Caco-2 (cell line): ENCODE data around the gene PHF12. TPM values are rescaled to one million over a fixed set of nuclear protein-coding genes. Genes with fewer than 3 reads are reported as not detected.

Experiments
- BruUV-seq: library from RNA; stranded (reverse); fragments of 400-500 nt; replicated peaks from 2 replicates; lab custom pipeline; 2021; lab: Mats Ljungman, UMichigan
- CTCF ChIA-PET: fragments of 300-600 bp; sonication (Branson Sonifier 250); formaldehyde crosslinking; loops from one replicate; lab custom pipeline; 2022; ENCODE audit warnings: antibody characterized with exemption; lab: Charles Lee
- POLR2A ChIA-PET: fragments of 300-600 bp; sonication (Branson Sonifier 250); formaldehyde crosslinking; loops from one replicate; lab custom pipeline; 2022; ENCODE audit warnings: antibody characterized with exemption; lab: Charles Lee
- DNase-seq, 2 experiments: peaks; one replicate each; pipeline versions ENCODE4 v3.0.0 to v3.0.0-alpha.2; 2020 to 2022
- H3K27me3 ChIP-seq: replicated peaks from 2 replicates; pipeline ENCODE4 v1.6.0; 2011; ENCODE audit warnings: low read length; ENCODE audit not compliant: control insufficient read depth, insufficient read depth
- H3K36me3 ChIP-seq: 2 replicates; pipeline ENCODE4 v1.5.1; 2011; ENCODE audit warnings: low read length; ENCODE audit not compliant: control insufficient read depth, insufficient read depth
- H3K4me1 ChIP-seq: fragments of 250-450 bp; sonication (Bioruptor Pico); 2 replicates; pipeline ENCODE4 v1.5.1; 2020; ENCODE audit warnings: mild to moderate bottlenecking
- H3K4me3 ChIP-seq: 2 replicates; pipeline ENCODE4 v1.5.1; 2011; ENCODE audit warnings: low read depth, mild to moderate bottlenecking, control low read depth, low read length
- H3K9me3 ChIP-seq: fragments of 250-450 bp; sonication (Bioruptor Pico); 2 replicates; pipeline ENCODE4 v1.5.1; 2020; ENCODE audit warnings: mild to moderate bottlenecking, moderate library complexity
- H3K27ac Mint-ChIP-seq: one replicate; pipeline ENCODE4 v1.8.0; 2022; ENCODE audit warnings: mixed read lengths; ENCODE audit not compliant: unreplicated experiment
- H3K27me3 Mint-ChIP-seq: one replicate; pipeline ENCODE4 v1.8.0; 2022; ENCODE audit warnings: mixed read lengths; ENCODE audit not compliant: insufficient read depth, unreplicated experiment
- H3K36me3 Mint-ChIP-seq: one replicate; pipeline ENCODE4 v1.8.0; 2022; ENCODE audit warnings: mild to moderate bottlenecking, mixed read lengths; ENCODE audit not compliant: insufficient read depth, unreplicated experiment
- H3K4me1 Mint-ChIP-seq: one replicate; pipeline ENCODE4 v1.8.0; 2022; ENCODE audit warnings: low read depth, mixed read lengths; ENCODE audit not compliant: unreplicated experiment
- H3K4me3 Mint-ChIP-seq: one replicate; pipeline ENCODE4 v1.8.0; 2022; ENCODE audit warnings: mild to moderate bottlenecking, moderate library complexity, mixed read lengths; ENCODE audit not compliant: unreplicated experiment
- H3K9me3 Mint-ChIP-seq: one replicate; pipeline ENCODE4 v1.8.0; 2022; ENCODE audit warnings: mixed read lengths; ENCODE audit not compliant: unreplicated experiment
- intact Hi-C: fragments of 100-400 bp; cut with micrococcal nuclease; formaldehyde crosslinking; loops from one replicate; pipeline ENCODE4 v1.10.0; 2022; ENCODE audit not compliant: unreplicated experiment
- total RNA-seq: library from RNA; stranded (reverse); gene quantifications from 2 replicates; pipeline ENCODE4 v1.2.3, GENCODE V29; 2022
- TF ChIP-seq, protein P1 (sequence below), 2 experiments: fragments of 200-600 bp in 1 of 2; IDR thresholded peaks; 1 replicate in 1 of 2; 2 replicates in 1 of 2; pipeline versions ENCODE4 v1.5.1 to v1.8.0; 2011 to 2022; ENCODE audit warnings: antibody characterized with exemption in 1 of 2, control low read depth in 1 of 2, inconsistent platforms in 1 of 2, low read depth in 1 of 2, low read length in 1 of 2, mild to moderate bottlenecking in 1 of 2, moderate library complexity in 1 of 2; ENCODE audit not compliant: insufficient read depth in 1 of 2, severe bottlenecking in 1 of 2, unreplicated experiment in 1 of 2

The PHF12 gene
- total RNA-seq, 1 experiment from 2014 or later = 49.9 TPM

GRCh38 chr17:28941251-28941650, 10.1 kb downstream of the PHF12 start:
- intact Hi-C loops = no loop called here
- Mint-ChIP-seq H3K27me3 (no peaks in the 10 kb centered on the region), H3K4me1 (peaks cover 16% of the 10 kb centered on the region), H3K4me3 (no peak overlapping the region), H3K36me3 (peaks cover 26% of the 10 kb centered on the region), H3K27ac (no peak overlapping the region), H3K9me3 (no peaks in the 10 kb centered on the region)
- ChIA-PET POLR2A (no interaction called here), CTCF (no interaction called here)
- TF ChIP-seq, protein P1, sequence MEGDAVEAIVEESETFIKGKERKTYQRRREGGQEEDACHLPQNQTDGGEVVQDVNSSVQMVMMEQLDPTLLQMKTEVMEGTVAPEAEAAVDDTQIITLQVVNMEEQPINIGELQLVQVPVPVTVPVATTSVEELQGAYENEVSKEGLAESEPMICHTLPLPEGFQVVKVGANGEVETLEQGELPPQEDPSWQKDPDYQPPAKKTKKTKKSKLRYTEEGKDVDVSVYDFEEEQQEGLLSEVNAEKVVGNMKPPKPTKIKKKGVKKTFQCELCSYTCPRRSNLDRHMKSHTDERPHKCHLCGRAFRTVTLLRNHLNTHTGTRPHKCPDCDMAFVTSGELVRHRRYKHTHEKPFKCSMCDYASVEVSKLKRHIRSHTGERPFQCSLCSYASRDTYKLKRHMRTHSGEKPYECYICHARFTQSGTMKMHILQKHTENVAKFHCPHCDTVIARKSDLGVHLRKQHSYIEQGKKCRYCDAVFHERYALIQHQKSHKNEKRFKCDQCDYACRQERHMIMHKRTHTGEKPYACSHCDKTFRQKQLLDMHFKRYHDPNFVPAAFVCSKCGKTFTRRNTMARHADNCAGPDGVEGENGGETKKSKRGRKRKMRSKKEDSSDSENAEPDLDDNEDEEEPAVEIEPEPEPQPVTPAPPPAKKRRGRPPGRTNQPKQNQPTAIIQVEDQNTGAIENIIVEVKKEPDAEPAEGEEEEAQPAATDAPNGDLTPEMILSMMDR (IDR thresholded peaks at IDR 0.05; ENCODE audit: insufficient read depth in 1 of 2, low read depth in 1 of 2, low read length in 1 of 2, severe bottlenecking in 1 of 2, unreplicated experiment in 1 of 2) = no peak
- H3K4me1 ChIP-seq = peaks cover 6% of the 10 kb centered on the region
- DNase-seq = no peak
- BruUV-seq = no TSS peak
- H3K4me3 ChIP-seq = no peak overlapping the region
- no peaks in the 10 kb centered on the region for H3K27me3 ChIP-seq
- H3K36me3 ChIP-seq = peaks cover 2% of the 10 kb centered on the region; the same call in 1 of the 2 replicates
- no peaks in the 10 kb centered on the region for H3K9me3 ChIP-seq

DNA sequence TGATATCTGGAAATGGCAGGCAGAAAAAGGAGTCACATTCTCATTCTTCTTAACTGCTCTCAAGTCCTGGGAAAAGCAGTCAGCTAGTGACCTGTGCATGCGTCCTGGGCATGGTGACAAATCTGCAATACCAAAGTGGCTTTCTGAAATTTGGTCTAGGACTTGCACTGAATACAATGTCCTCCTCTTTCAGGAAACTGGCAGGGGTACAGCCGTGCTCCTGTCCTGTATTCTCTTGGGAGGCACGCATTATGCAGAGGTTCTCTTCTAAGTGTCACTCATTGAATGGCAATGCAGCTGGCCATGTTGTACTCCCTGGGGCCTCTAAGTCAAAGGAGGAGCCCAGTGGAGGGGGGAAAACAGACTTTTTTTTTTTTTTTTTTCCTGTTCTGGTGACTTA, 10.6 kb downstream of the PHF12 start:
- peaks cover 21% of the 10 kb centered on the region for H3K4me1 Mint-ChIP-seq
- peaks cover 2% of the 10 kb centered on the region; the same call in 1 of the 2 replicates for H3K36me3 ChIP-seq
- POLR2A ChIA-PET = no interaction called here

DNA sequence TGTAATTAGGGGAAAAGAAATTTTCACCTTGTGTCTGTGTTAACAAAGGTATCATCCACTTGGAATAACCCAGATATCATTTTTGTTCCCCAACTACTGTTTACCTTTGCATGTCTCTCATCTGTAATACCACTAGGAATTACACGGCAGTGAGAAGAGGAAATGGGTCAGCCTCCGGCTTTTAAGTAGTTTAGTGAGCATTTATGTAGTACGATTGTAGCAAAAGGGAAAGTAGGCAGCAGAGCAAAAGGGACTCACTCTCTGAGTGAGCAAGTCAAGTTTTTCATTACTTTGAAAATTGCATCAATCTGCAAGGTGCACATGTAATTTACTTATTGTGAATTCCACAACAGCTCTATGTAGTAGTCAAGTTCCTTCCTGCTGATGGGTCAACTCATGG, 11.2 kb downstream of the PHF12 start:
- H3K4me1 Mint-ChIP-seq = peaks cover 21% of the 10 kb centered on the region
- Histone ChIP-seq H3K9me3 (no peaks in the 10 kb centered on the region), H3K4me3 (no peak overlapping the region), H3K4me1 (peaks cover 15% of the 10 kb centered on the region), H3K27me3 (no peaks in the 10 kb centered on the region), H3K36me3 (peaks cover 2% of the 10 kb centered on the region; the same call in 1 of the 2 replicates)
- POLR2A ChIA-PET = no interaction called here
- H3K27ac Mint-ChIP-seq = no peak overlapping the region
- no peak for DNase-seq
- peaks cover 17% of the 10 kb centered on the region for H3K36me3 Mint-ChIP-seq
- CTCF ChIA-PET = no interaction called here
- TF ChIP-seq, protein P1 (IDR thresholded peaks at IDR 0.05; ENCODE audit: insufficient read depth in 1 of 2, low read depth in 1 of 2, low read length in 1 of 2, severe bottlenecking in 1 of 2, unreplicated experiment in 1 of 2) = no peak
- no peak overlapping the region for H3K4me3 Mint-ChIP-seq
- no peaks in the 10 kb centered on the region for H3K27me3 Mint-ChIP-seq
- no TSS peak for BruUV-seq
- H3K9me3 Mint-ChIP-seq = no peaks in the 10 kb centered on the region
- intact Hi-C loops = no loop called here

More for the DNA sequence above, 10.6 kb downstream of the PHF12 start:
- DNase-seq = no peak
- no peak overlapping the region for H3K4me3 Mint-ChIP-seq
- no peak overlapping the region for H3K27ac Mint-ChIP-seq
- no TSS peak for BruUV-seq
- H3K9me3 Mint-ChIP-seq = no peaks in the 10 kb centered on the region
- no peaks in the 10 kb centered on the region for H3K27me3 Mint-ChIP-seq
- H3K4me3 ChIP-seq = no peak overlapping the region
- TF ChIP-seq, protein P1 (IDR thresholded peaks at IDR 0.05; ENCODE audit: insufficient read depth in 1 of 2, low read depth in 1 of 2, low read length in 1 of 2, severe bottlenecking in 1 of 2, unreplicated experiment in 1 of 2) = no peak
- peaks cover 12% of the 10 kb centered on the region for H3K4me1 ChIP-seq
- intact Hi-C loops = no loop called here
- peaks cover 21% of the 10 kb centered on the region for H3K36me3 Mint-ChIP-seq
- no peaks in the 10 kb centered on the region for H3K9me3 ChIP-seq
- CTCF ChIA-PET = no interaction called here
- H3K27me3 ChIP-seq = no peaks in the 10 kb centered on the region
